Vein endothelial cell (primary cell): ENCODE measurements around the gene DYNC1I1. TPM values are rescaled to one million over a fixed set of nuclear protein-coding genes. Genes with fewer than 3 reads are reported as not detected.

Source experiments
- total RNA-seq: library from RNA; depleted of rRNA; stranded (reverse); fragments of >200 nt; gene quantifications from 2 replicates; pipeline ENCODE4 v1.2.3, GENCODE V29; 2012

DYNC1I1 gene
- 1.6 and 3.3 TPM in 2 replicates for total RNA-seq

GRCh38 chr7:95772298-95772770 lies at the start of gene DYNC1I1:
Gene DYNC1I1, plus strand, starts transcription at chr7:95772554. Its CDS starts 32,176 bp downstream, at chr7:95804730.

Other genes with a start within 250 kb of the DYNC1I1 start
- gene PDK4, start 176.0 kb upstream of the DYNC1I1 start, total RNA-seq: 10.0 and 10.1 TPM in 2 replicates